Measurements from ENCODE around the gene PRXL2B. TPM values are rescaled to one million over a fixed set of nuclear protein-coding genes. Genes with fewer than 3 reads are reported as not detected.
A peak's percentile ranks its signal among the peaks of the same experiment; 100 is the strongest.
"Not testable (repeated sequence)": the region's sequence is repeated elsewhere in the genome, so short reads cannot be mapped to it uniquely, and the experiment has no call there.

The PRXL2B gene
- polyA plus RNA-seq, 1 experiment, result 10.2 TPM

DNA sequence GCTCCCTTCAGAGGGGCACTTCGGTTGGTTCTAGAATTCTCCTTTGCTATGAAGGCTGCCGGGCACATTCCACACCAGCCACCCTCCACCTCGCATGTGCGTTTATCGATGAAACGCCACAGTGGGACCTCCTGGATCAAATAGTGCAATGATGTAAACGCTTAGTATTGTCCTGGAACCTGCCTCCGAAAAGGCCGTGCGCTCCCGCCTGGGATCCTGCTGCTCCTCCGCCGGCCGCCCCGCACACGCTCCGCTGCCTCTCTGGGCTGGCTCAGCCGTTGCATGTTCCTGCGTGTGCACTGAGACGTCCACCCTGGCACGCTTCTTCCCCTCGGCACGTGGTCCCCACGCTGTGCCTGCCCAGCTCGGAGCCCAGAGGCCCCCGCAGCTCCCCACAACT lies 34.4 kb upstream of the PRXL2B start:
- H3K27me3 ChIP-seq (ENCODE audit: control insufficient read depth, insufficient read depth, low read length), result peaks cover 4% of the 10 kb centered on the region
- H3K4me3 ChIP-seq (ENCODE audit: low read depth, low read length), result no peak overlapping the region
- CTCF ChIA-PET, result no interaction called here
- H3K9me3 ChIP-seq (ENCODE audit: control insufficient read depth, insufficient read depth, low read length), result no peaks in the 10 kb centered on the region; the same call in 1 of the 2 replicates
- no peak for DNase-seq (ENCODE audit: low read depth, low spot score)
- POLR2A ChIA-PET, result no interaction called here
- TF ChIP-seq, protein P1, sequence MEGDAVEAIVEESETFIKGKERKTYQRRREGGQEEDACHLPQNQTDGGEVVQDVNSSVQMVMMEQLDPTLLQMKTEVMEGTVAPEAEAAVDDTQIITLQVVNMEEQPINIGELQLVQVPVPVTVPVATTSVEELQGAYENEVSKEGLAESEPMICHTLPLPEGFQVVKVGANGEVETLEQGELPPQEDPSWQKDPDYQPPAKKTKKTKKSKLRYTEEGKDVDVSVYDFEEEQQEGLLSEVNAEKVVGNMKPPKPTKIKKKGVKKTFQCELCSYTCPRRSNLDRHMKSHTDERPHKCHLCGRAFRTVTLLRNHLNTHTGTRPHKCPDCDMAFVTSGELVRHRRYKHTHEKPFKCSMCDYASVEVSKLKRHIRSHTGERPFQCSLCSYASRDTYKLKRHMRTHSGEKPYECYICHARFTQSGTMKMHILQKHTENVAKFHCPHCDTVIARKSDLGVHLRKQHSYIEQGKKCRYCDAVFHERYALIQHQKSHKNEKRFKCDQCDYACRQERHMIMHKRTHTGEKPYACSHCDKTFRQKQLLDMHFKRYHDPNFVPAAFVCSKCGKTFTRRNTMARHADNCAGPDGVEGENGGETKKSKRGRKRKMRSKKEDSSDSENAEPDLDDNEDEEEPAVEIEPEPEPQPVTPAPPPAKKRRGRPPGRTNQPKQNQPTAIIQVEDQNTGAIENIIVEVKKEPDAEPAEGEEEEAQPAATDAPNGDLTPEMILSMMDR (IDR thresholded peaks at IDR 0.05; ENCODE audit: low read depth, low read length), result no peak
- H3K27ac ChIP-seq (ENCODE audit: low read depth, low read length), result no peak overlapping the region

DNA sequence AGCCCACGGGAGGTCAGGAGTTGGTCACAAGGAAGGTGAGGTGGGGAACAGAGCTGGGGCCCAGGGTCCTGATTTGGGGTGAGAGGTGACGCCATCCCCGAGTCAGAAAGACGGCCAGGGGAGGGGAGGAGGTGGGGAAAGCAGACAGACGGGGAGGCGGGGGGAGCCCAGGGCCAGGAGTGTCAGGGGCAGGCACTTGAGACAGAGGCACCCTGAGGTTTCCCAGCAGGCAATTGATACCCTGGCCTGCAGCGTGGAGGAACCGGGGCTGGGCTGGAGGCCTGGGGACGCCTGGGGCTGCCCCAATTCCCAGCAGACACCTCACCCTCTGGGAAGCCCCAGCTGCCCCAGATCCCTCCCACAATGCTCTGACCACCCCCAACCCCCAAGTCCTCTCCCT lies 33.5 kb upstream of the PRXL2B start:
- CTCF ChIA-PET; H3K27me3 ChIP-seq (ENCODE audit: control insufficient read depth, insufficient read depth, low read length); POLR2A ChIA-PET; DNase-seq (ENCODE audit: low read depth, low spot score); H3K27ac ChIP-seq (ENCODE audit: low read depth, low read length); H3K4me3 ChIP-seq (ENCODE audit: low read depth, low read length); H3K9me3 ChIP-seq (ENCODE audit: control insufficient read depth, insufficient read depth, low read length): not testable (repeated sequence)

DNA sequence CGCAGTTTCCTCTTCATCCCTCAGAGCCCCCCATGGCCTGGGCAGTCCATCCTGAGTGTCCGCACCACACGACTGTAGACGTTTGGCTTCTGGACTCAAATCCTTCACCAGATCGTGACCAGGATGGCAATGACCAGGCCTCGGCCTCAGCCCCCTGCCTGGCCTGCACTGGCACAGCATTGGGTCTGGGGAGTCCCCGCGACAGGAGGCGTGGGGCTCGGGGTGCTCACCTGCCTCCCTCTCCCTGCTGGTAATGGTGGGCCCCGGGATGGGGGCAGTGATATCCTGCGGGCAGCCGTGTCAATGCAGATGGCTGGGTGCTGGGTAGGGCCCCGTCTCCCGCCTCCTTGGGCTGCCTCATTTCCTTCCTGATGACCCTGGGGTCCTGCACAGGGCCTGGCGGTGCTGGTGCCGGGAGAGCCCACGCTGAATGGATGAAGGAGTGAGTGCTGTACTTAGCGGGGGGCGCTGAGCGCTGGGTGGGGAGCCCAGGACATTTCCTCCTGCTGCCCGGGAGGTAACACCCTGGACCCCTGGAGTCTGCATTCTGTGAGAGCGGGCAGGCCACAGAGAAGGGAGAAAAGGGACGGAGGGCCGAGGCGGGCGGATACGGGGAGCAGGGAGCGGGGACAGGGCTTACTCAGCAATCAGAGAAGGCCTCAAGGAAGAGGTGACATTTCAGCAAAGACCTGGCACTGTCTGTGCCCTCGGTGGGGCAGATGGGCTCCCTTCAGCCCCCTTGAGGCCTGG lies 32.5 kb upstream of the PRXL2B start:
- POLR2A ChIA-PET, result no interaction called here
- Histone ChIP-seq H3K27me3 (ENCODE audit: control insufficient read depth, insufficient read depth, low read length) (peaks cover 4% of the 10 kb centered on the region), H3K4me3 (ENCODE audit: low read depth, low read length) (no peak overlapping the region), H3K9me3 (ENCODE audit: control insufficient read depth, insufficient read depth, low read length) (no peaks in the 10 kb centered on the region; the same call in 1 of the 2 replicates), H3K27ac (ENCODE audit: low read depth, low read length) (no peak overlapping the region)
- TF ChIP-seq, protein P1 (IDR thresholded peaks at IDR 0.05; ENCODE audit: low read depth, low read length), result no peak
- CTCF ChIA-PET, result no interaction called here
- DNase-seq (ENCODE audit: low read depth, low spot score), result no peak

DNA sequence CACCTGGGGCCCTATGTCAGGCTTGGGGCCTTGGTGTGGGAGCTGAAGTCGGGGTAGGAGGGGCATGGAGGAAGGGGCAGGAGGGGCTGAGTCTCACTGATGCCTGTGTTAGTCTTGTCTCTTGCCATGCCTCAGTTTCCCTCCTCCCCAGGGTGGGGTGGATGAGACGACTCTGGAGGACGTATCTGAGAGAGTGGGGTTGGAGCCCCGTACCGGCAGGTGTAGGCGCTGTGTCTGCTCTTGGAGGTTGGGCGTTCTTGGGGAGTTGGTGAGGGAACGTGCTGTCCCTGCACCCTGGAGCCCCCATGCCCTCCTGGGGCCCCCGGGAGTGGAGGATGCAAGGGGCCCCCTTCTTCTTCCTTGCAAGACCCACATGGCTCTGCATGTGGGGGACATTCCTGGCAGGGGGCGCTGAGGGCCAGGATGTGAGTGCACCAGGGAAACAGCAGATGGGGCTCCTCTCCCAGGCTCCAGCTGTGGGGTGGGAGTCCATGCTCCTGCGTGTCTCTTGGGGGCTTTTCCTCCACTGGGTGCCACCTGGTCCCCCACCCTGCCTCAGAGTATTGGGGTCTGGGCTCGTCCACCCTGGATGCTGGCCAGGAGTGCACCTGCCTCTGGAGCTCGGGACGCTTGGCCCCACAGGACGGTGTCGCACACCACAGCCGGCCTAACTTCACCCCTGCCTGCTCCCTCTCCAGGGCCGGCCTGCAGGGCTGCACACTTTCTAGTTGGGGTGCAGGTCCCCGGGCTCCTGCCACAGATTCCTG lies 31.8 kb upstream of the PRXL2B start:
- Histone ChIP-seq H3K27ac (ENCODE audit: low read depth, low read length) (no peak overlapping the region), H3K27me3 (ENCODE audit: control insufficient read depth, insufficient read depth, low read length) (peaks cover 4% of the 10 kb centered on the region), H3K4me3 (ENCODE audit: low read depth, low read length) (no peak overlapping the region), H3K9me3 (ENCODE audit: control insufficient read depth, insufficient read depth, low read length) (no peaks in the 10 kb centered on the region; the same call in 1 of the 2 replicates)
- CTCF ChIA-PET, result interaction anchor here (1.4 kb wide), 1 partner anchor 31 kb away, joined by 4 read pairs; no protein-coding TSS in a partner anchor
- DNase-seq (ENCODE audit: low read depth, low spot score), result no peak
- POLR2A ChIA-PET, result no interaction called here
- TF ChIP-seq, protein P1 (IDR thresholded peaks at IDR 0.05; ENCODE audit: low read depth, low read length), result peak; percentile 33

DNA sequence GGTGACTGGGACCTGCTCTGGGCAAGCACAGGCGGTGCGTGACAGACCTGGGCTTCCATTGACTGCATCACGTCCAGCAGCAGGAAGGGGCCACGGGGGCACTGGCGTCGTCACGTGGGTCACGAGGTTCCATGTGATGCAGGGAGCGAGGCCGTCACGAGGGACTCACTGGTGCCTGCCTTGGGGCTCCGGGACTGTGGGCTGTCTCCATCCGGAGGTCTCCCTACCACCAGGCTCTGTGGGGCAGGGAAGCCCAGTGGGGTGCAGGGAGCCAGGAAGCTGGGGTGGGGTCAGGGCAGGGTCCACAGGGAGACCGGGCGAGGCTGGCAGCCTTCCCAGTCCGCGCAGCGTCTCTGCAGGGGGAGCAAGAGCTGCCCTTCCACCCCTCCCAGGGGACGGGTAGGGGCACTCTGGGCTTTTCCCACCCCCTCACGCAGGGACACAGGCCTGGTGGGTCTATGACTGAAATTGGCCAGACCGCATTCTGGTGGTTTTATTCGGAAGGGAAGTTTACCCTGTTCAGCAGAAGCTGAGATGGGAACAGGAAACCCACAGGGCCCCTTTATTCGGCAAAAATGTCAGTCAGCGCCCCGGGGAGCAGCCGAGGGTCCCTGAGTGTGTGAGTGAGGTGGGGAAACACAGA lies 30.8 kb upstream of the PRXL2B start:
- Histone ChIP-seq H3K27me3 (ENCODE audit: control insufficient read depth, insufficient read depth, low read length) (peaks cover 4% of the 10 kb centered on the region), H3K4me3 (ENCODE audit: low read depth, low read length) (peak overlapping the region; percentile 57), H3K27ac (ENCODE audit: low read depth, low read length) (peak overlapping the region; percentile 31), H3K9me3 (ENCODE audit: control insufficient read depth, insufficient read depth, low read length) (no peaks in the 10 kb centered on the region; the same call in 1 of the 2 replicates)
- POLR2A ChIA-PET, result interaction anchor here (1.2 kb wide), 1 partner anchor 30 kb away, joined by 6 read pairs; the partner anchor contains the start of gene PRXL2B
- TF ChIP-seq, protein P1 (IDR thresholded peaks at IDR 0.05; ENCODE audit: low read depth, low read length), result no peak
- DNase-seq (ENCODE audit: low read depth, low spot score), result no peak
- CTCF ChIA-PET, result interaction anchor here (0.6 to 1.4 kb wide), 4 partner anchors 9 to 869 kb away, joined by 3 to 6 read pairs (median 4); no protein-coding TSS in a partner anchor

Measured in AG04450 (cell line).